AG04450 (cell line): ENCODE results near the gene HIVEP3. TPM values are rescaled to one million over a fixed set of nuclear protein-coding genes. Genes with fewer than 3 reads are reported as not detected.
"Not testable (repeated sequence)": the region's sequence is repeated elsewhere in the genome, so short reads cannot be mapped to it uniquely, and the experiment has no call there.

ENCODE experiments used
- CTCF ChIA-PET: fragments of 300-600, 350-600 bp; formaldehyde crosslinking; extraction: SDS; loops from one replicate; lab custom pipeline; 2022; ENCODE audit warnings: antibody characterized with exemption, inconsistent platforms; lab: Charles Lee
- POLR2A ChIA-PET: fragments of 350-600 bp; formaldehyde crosslinking; extraction: SDS; loops from one replicate; lab custom pipeline; 2021; ENCODE audit warnings: antibody characterized with exemption, inconsistent platforms; lab: Yijun Ruan, JAX
- DNase-seq: peaks from one replicate; pipeline ENCODE4 v3.0.0-alpha.2; 2011; ENCODE audit warnings: low read depth, low spot score
- H3K27ac ChIP-seq: one replicate; pipeline ENCODE4 v1.5.1; 2012; ENCODE audit warnings: low read depth, low read length, control low read depth
- H3K27me3 ChIP-seq: one replicate; pipeline ENCODE4 v1.6.0; 2012; ENCODE audit warnings: low read length; ENCODE audit not compliant: control insufficient read depth, insufficient read depth
- H3K4me3 ChIP-seq: 2 replicates; pipeline ENCODE4 v1.5.1; 2011; ENCODE audit warnings: mild to moderate bottlenecking, low read depth, low read length, control low read depth
- H3K9me3 ChIP-seq: 2 replicates; pipeline ENCODE4 v1.5.1; 2012; ENCODE audit warnings: low read length; ENCODE audit not compliant: control insufficient read depth, insufficient read depth
- polyA plus RNA-seq: library from polyadenylated mRNA; depleted of rRNA; stranded (reverse); fragments of >200 nt; gene quantifications from 2 replicates; pipeline ENCODE4 v1.2.3, GENCODE V29; 2011
- TF ChIP-seq, protein P1 (sequence below): IDR thresholded peaks from 2 replicates; pipeline ENCODE4 v1.5.1; 2011; ENCODE audit warnings: low read depth, low read length, control low read depth, inconsistent platforms

Gene HIVEP3
- polyA plus RNA-seq, 1 experiment: 4.8 TPM

DNA sequence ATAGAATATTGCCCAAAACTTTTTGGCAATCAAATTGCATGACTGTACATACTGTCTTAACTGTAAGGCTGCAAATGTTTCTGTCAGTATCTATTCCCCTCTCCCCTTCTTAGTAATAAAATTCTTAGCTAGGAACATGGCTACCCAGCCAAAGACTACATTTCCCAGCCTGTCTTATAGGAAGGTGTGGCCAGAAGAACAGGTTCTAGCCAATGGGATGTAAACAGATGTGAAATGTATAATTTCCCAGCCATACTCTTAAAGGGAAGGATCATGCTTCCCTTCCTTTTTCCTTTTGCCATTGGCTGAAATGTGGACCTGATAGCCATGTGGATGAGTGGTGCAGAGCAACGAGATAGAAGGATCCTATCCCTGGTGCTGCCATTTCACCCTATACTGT is 7.0 kb upstream of the HIVEP3 start:
- ChIA-PET CTCF (interaction anchor here (0.6 kb wide), 1 partner anchor 409 kb away, joined by 3 read pairs; no protein-coding TSS in a partner anchor), POLR2A (no interaction called here)
- no peak overlapping the region for H3K27ac ChIP-seq
- no peaks in the 10 kb centered on the region for H3K27me3 ChIP-seq
- TF ChIP-seq, protein P1, sequence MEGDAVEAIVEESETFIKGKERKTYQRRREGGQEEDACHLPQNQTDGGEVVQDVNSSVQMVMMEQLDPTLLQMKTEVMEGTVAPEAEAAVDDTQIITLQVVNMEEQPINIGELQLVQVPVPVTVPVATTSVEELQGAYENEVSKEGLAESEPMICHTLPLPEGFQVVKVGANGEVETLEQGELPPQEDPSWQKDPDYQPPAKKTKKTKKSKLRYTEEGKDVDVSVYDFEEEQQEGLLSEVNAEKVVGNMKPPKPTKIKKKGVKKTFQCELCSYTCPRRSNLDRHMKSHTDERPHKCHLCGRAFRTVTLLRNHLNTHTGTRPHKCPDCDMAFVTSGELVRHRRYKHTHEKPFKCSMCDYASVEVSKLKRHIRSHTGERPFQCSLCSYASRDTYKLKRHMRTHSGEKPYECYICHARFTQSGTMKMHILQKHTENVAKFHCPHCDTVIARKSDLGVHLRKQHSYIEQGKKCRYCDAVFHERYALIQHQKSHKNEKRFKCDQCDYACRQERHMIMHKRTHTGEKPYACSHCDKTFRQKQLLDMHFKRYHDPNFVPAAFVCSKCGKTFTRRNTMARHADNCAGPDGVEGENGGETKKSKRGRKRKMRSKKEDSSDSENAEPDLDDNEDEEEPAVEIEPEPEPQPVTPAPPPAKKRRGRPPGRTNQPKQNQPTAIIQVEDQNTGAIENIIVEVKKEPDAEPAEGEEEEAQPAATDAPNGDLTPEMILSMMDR: no peak
- DNase-seq: no peak
- H3K4me3 ChIP-seq: no peak overlapping the region
- H3K9me3 ChIP-seq: 0 out of 2 replicates have a peak, but pooled peaks cover 2% of the 10 kb centered on the region

- Histone ChIP-seq H3K9me3 (0 out of 2 replicates have a peak, but pooled peaks cover 2% of the 10 kb centered on the region), H3K27me3 (no peaks in the 10 kb centered on the region), H3K4me3 (no peak overlapping the region), H3K27ac (no peak overlapping the region)
- CTCF ChIA-PET: no interaction called here
- POLR2A ChIA-PET: no interaction called here
- no peak for DNase-seq
- TF ChIP-seq, protein P1: no peak
Measured at GRCh38 chr1:41924911-41925310, 6.2 kb upstream of the HIVEP3 start.

DNA sequence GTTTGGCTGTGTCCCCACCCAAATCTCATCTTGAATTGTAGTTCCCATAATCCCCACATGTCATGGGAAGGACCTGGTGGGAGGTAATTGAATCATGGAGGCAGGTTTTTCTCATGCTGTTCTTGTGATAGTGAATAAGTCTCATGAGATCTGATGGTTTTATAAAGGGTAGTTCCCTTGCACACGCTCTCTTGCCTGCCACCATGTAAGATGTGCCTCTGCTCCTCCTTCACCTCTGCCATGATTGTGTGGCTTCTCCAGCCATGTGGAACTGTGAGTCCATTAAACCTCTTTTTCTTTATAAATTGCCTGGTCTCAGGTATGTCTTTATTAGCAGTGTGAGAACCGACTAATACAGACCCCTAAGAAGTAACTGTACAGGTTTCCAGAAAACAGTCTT is 2.5 kb upstream of the HIVEP3 start:
- H3K9me3 ChIP-seq, CTCF ChIA-PET, DNase-seq, H3K27me3 ChIP-seq, POLR2A ChIA-PET, H3K27ac ChIP-seq, H3K4me3 ChIP-seq: not testable (repeated sequence)

DNA sequence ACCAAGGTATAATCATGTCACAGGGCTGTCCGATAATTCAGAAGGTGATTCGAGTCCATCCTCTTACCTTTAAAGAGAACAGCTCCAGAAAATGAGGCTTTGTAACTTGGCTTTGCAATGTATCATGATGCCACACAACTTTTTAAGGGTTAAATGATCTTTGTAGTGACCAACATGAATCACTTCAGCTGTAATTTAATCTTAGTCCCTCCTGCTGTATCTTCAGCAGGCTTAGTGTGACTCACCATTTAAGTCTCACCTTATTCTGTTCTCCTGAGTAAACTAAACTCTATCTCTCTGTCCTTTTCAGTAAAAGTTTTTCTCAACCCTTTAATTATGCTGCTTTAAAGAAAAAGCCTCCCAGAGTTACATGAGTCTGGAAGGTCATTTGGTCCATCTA is 1.9 kb upstream of the HIVEP3 start:
- H3K27me3 ChIP-seq: no peaks in the 10 kb centered on the region
- H3K4me3 ChIP-seq: no peak overlapping the region
- TF ChIP-seq, protein P1: no peak
- no peak overlapping the region for H3K27ac ChIP-seq
- 0 out of 2 replicates have a peak, but pooled peaks cover 2% of the 10 kb centered on the region for H3K9me3 ChIP-seq
- no peak for DNase-seq
- POLR2A ChIA-PET: interaction anchor here (1.1 kb wide), 1 partner anchor 34 kb away, joined by 8 read pairs; no protein-coding TSS in a partner anchor
- CTCF ChIA-PET: interaction anchor here (1.3 to 2.2 kb wide), 2 partner anchors 253 to 347 kb away, joined by 3 to 5 read pairs; no protein-coding TSS in a partner anchor

GRCh38 chr1:41919764-41920397 is 1.2 kb upstream of the HIVEP3 start:
- H3K4me3 ChIP-seq: peak overlapping the region; percentile 44
- DNase-seq: no peak
- TF ChIP-seq, protein P1: no peak
- POLR2A ChIA-PET: interaction anchor here (1.1 kb wide), 1 partner anchor 35 kb away, joined by 8 read pairs; no protein-coding TSS in a partner anchor
- CTCF ChIA-PET: interaction anchor here (0.5 to 2.2 kb wide), 3 partner anchors 108 to 346 kb away, joined by 3 to 8 read pairs (median 5); no protein-coding TSS in a partner anchor
- H3K27me3 ChIP-seq: no peaks in the 10 kb centered on the region
- H3K27ac ChIP-seq: peak overlapping the region; percentile 53
- H3K9me3 ChIP-seq: 0 out of 2 replicates have a peak, but pooled peaks cover 2% of the 10 kb centered on the region
